K562 (cell line): ENCODE data around the gene SPIRE1. TPM values are rescaled to one million over a fixed set of nuclear protein-coding genes. Genes with fewer than 3 reads are reported as not detected.

ENCODE experiments used
- ATAC-seq: fragments of 200-7000 bp; cut with Tn5 transposase; 3 replicates; pipeline ENCODE4 v1.9.1; 2020; ENCODE audit warnings: moderate library complexity
- BruUV-seq: library from RNA; stranded (reverse); fragments of 400-500 nt; replicated peaks from 2 replicates; lab custom pipeline; 2021; lab: Mats Ljungman, UMichigan
- CTCF ChIA-PET: fragments of 300-600 bp; formaldehyde crosslinking; extraction: SDS; loops from one replicate; lab custom pipeline; 2021; ENCODE audit warnings: low intra/inter-chr PET ratio; lab: Yijun Ruan, JAX
- POLR2A ChIA-PET: fragments of 300-600, 350-650 bp; sonication (Branson Sonifier 250); formaldehyde crosslinking; extraction: SDS; loops from one replicate; lab custom pipeline; 2021; ENCODE audit warnings: antibody characterized with exemption, inconsistent platforms; lab: Yijun Ruan, JAX
- DNase-seq, 4 experiments: peaks; one replicate each; pipeline versions ENCODE4 v3.0.0 to v3.0.0-alpha.2; 2011 to 2018; ENCODE audit warnings: low spot score in 3 of 4, mixed read lengths in 3 of 4; ENCODE audit errors: extremely low read depth in 1 of 4
- FAIRE-seq: peaks from 2 replicates; lab custom pipeline; 2011; peaks lifted over from hg19 to GRCh38; lab: Jason Lieb, UNC
- H2AFZ ChIP-seq: 2 replicates; pipeline ENCODE4 v1.6.0; 2011; ENCODE audit warnings: low read depth, low read length, control low read depth, inconsistent platforms
- H3K27ac ChIP-seq: fragments of 200-600 bp; 3 replicates; pipeline ENCODE4 v1.8.0; 2011; ENCODE audit warnings: low read depth, mild to moderate bottlenecking, control low read depth, inconsistent platforms, low read length, moderate library complexity, mixed read lengths; ENCODE audit errors: extremely low read depth
- H3K27me3 ChIP-seq, 2 experiments: fragments of 300-600 bp in 1 of 2; 2 replicates in 1 of 2; 3 replicates in 1 of 2; pipeline versions ENCODE4 v1.6.0 to v1.8.0; 2011; ENCODE audit warnings: inconsistent platforms in 2 of 2, low read length in 2 of 2, mild to moderate bottlenecking in 1 of 2, mixed read lengths in 1 of 2, moderate library complexity in 1 of 2; ENCODE audit not compliant: control insufficient read depth in 2 of 2, insufficient read depth in 2 of 2
- H3K36me3 ChIP-seq: fragments of 300-600 bp; 3 replicates; pipeline ENCODE4 v1.8.0; 2011; ENCODE audit warnings: mild to moderate bottlenecking, low read length, inconsistent platforms; ENCODE audit not compliant: control insufficient read depth, insufficient read depth
- H3K4me1 ChIP-seq, 2 experiments: fragments of 200-600 bp in 1 of 2; replicated peaks in 1 of 2; 2 replicates in 1 of 2; 3 replicates in 1 of 2; pipeline versions ENCODE4 v1.5.1 to v1.8.0; 2011; ENCODE audit warnings: inconsistent platforms in 2 of 2, low read length in 2 of 2, mild to moderate bottlenecking in 1 of 2, mixed read lengths in 1 of 2, moderate library complexity in 1 of 2; ENCODE audit not compliant: control insufficient read depth in 2 of 2, insufficient read depth in 2 of 2
- H3K4me2 ChIP-seq: 2 replicates; pipeline ENCODE4 v1.6.1; 2011; ENCODE audit warnings: low read length, control low read depth, inconsistent platforms, mixed read lengths; ENCODE audit not compliant: insufficient read depth
- H3K4me3 ChIP-seq: fragments of 200-600 bp; sonication (generic), shearing (Covaris generic); 2 replicates; pipeline ENCODE4 v1.5.1; 2016; ENCODE audit warnings: control low read depth, inconsistent platforms
- H3K79me2 ChIP-seq: fragments of 200-600 bp; 3 replicates; pipeline ENCODE4 v1.8.0; 2011; ENCODE audit warnings: low read length, inconsistent platforms; ENCODE audit not compliant: control insufficient read depth, insufficient read depth
- H3K9ac ChIP-seq, 2 experiments: 2 replicates each; pipeline versions ENCODE4 v1.6.0 to v1.6.1; 2011; ENCODE audit warnings: low read depth in 2 of 2, low read length in 2 of 2, control low read depth in 1 of 2, inconsistent platforms in 1 of 2, mild to moderate bottlenecking in 1 of 2, mixed read lengths in 1 of 2; ENCODE audit not compliant: insufficient read depth in 1 of 2
- H3K9me1 ChIP-seq: one replicate; pipeline ENCODE4 v1.6.0; 2011; ENCODE audit warnings: inconsistent platforms, mild to moderate bottlenecking, low read length, moderate library complexity; ENCODE audit not compliant: control insufficient read depth, insufficient read depth
- H3K9me3 ChIP-seq: replicated peaks from 2 replicates; pipeline ENCODE4 v1.5.1; 2011; ENCODE audit warnings: low read depth, low read length, inconsistent platforms; ENCODE audit not compliant: control insufficient read depth, insufficient read depth
- H4K20me1 ChIP-seq: replicated peaks from 2 replicates; pipeline ENCODE4 v1.6.1; 2011; ENCODE audit warnings: low read length, inconsistent platforms, mixed read lengths; ENCODE audit not compliant: control insufficient read depth, insufficient read depth
- CTCFL ChIP-seq: IDR thresholded peaks from 2 replicates; pipeline ENCODE4 v1.6.1; 2011; ENCODE audit warnings: borderline replicate concordance, low read depth, mild to moderate bottlenecking, moderate library complexity, low read length; ENCODE audit not compliant: insufficient read depth, poor library complexity, severe bottlenecking
- HDAC2 ChIP-seq: fragments of 450-650 bp; IDR thresholded peaks from 2 replicates; pipeline ENCODE4 v1.6.1; 2016; ENCODE audit warnings: mild to moderate bottlenecking
- HNRNPUL1 ChIP-seq: fragments of 200-400 bp; formaldehyde crosslinking; IDR thresholded peaks from 2 replicates; pipeline ENCODE4 v1.6.1; 2017; ENCODE audit warnings: low read length
- KAT2B ChIP-seq: IDR thresholded peaks from one replicate; pipeline ENCODE4 v1.6.1; 2012; ENCODE audit warnings: low read depth, mild to moderate bottlenecking, control low read depth, inconsistent platforms, low read length, moderate library complexity
- PYGO2 ChIP-seq: fragments of 450-650 bp; IDR thresholded peaks from 2 replicates; pipeline ENCODE4 v1.6.1; 2016; ENCODE audit warnings: mild to moderate bottlenecking, missing genetic modification characterization, moderate library complexity, missing compliant biosample characterization
- SRSF7 ChIP-seq: fragments of 200-400 bp; formaldehyde crosslinking; optimal IDR thresholded peaks from 2 replicates; pipeline ENCODE3; 2017; ENCODE audit warnings: mild to moderate bottlenecking, low read depth, low read length
- TGIF2 ChIP-seq: sonication (generic); formaldehyde crosslinking; IDR thresholded peaks from 2 replicates; pipeline ENCODE4 v1.8.1; 2022; ENCODE audit warnings: mild to moderate bottlenecking, missing genetic modification reagents, moderate library complexity
- ZNF184 ChIP-seq: sonication (generic); formaldehyde crosslinking; IDR thresholded peaks from 2 replicates; pipeline ENCODE4 v1.5.0; 2020; ENCODE audit warnings: missing genetic modification reagents
- ZNF217 ChIP-seq: sonication (generic); formaldehyde crosslinking; IDR thresholded peaks from 2 replicates; pipeline ENCODE4 v1.8.0; 2022; ENCODE audit warnings: mild to moderate bottlenecking, missing genetic modification reagents
- ZNF584 ChIP-seq: fragments of 200-800 bp; sonication (Bioruptor generic); IDR thresholded peaks from 2 replicates; pipeline ENCODE4 v1.6.1; 2016; ENCODE audit warnings: low read depth, mild to moderate bottlenecking, missing genetic modification characterization, missing compliant biosample characterization
- WGBS: fragments of 100-300 bp; shearing (Covaris generic); methylation state at CpG from one replicate; pipeline ENCODE4 v1.1.6; 2016; ENCODE audit warnings: low coverage, mixed read lengths; ENCODE audit not compliant: insufficient coverage; ENCODE audit errors: missing lambda C conversion rate; 5-methylcytosine and 5-hydroxymethylcytosine counted together
- in situ Hi-C: fragments of 300-500 bp; cut with MboI; formaldehyde crosslinking; loops from 4 replicates; pipeline ENCODE4 v1.15.0; 2018; ENCODE audit warnings: inconsistent platforms, mixed read lengths
- intact Hi-C: fragments of 100-400 bp; cut with micrococcal nuclease; formaldehyde crosslinking; loops from 2 replicates; pipeline ENCODE4 v1.14.2; 2022
- polyA plus RNA-seq, 8 experiments: library from polyadenylated mRNA; depleted of rRNA in 4 of 8; stranded (reverse) in 5 of 8; unstranded in 3 of 8; fragments of >200 nt; fragmentation: Nextera tagmentation in 2 of 8; fragmentation: Illumina TruSeq in 1 of 8; extraction: Ambion mirVana in 2 of 8; extraction: Trizol in 1 of 8; gene quantifications; 2 replicates each; pipeline versions ENCODE4 v1.2.1 to v1.2.3, GENCODE V29; 2011 to 2014; ENCODE audit warnings: inconsistent platforms in 1 of 8, missing spikeins in 1 of 8
- total RNA-seq, 7 experiments: library from RNA; depleted of rRNA in 6 of 7; stranded (reverse); fragments of >200 nt in 6 of 7; fragmentation: Illumina TruSeq in 2 of 7; extraction: Trizol in 2 of 7; gene quantifications; 2 replicates each; pipeline versions ENCODE4 v1.2.1 to v1.2.3, GENCODE V29; 2011 to 2021; ENCODE audit warnings: low replicate concordance in 1 of 7

The SPIRE1 gene
- total and polyA plus RNA-seq, 9 of the 15 experiments (the other 6 are each of a cell fraction or from before 2014, with no cell fraction given), result 2.9 to 14.0 (median 10.2) TPM

DNA sequence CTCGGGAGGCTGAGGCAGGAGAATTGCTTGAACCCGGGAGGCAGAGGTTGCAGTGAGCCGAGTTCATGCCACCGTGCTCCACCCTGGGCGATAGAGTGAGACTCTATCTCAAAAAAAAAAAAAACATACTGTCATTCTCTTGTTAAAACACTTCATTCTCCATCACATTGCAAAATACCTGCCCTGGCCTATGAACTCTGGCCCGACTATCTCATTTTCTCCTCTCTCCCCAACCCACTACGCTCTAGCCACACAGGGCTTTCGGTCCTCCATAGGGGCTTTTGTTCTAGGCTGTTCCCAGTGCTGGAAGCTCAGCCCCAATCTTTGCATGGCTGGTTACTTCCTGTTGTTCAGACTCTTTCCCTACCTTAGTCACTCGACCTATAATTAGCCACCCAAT is 34.3 kb upstream of the SPIRE1 start (continued):
- no peak for TF ChIP-seq ZNF217 (CRISPR knock-in tag)

GRCh38 chr18:12689256-12689850 is 31.4 kb upstream of the SPIRE1 start:
- Histone ChIP-seq H3K36me3 (peaks cover 33% of the 10 kb centered on the region), H4K20me1 (0 out of 2 replicates have a peak, but pooled peaks cover 2% of the 10 kb centered on the region), H3K27me3 (no peaks in the 10 kb centered on the region), H3K4me1 (no peaks in the 10 kb centered on the region), H2AFZ (no peak overlapping the region), H3K9me3 (no peaks in the 10 kb centered on the region), H3K9ac (no peak overlapping the region), H3K9me1 (no peaks in the 10 kb centered on the region), H3K4me3 (no peak overlapping the region), H3K4me2 (no peak overlapping the region), H3K79me2 (no peaks in the 10 kb centered on the region), H3K27ac (no peak overlapping the region)
- in situ Hi-C loops (no loop called here), intact Hi-C loops (no loop called here)
- no peak for ATAC-seq
- no TSS peak for BruUV-seq
- ChIA-PET POLR2A (interaction anchor here (0.7 to 0.9 kb wide), 2 partner anchors 12 to 16 kb away, joined by 3 read pairs; no protein-coding TSS in a partner anchor), CTCF (no interaction called here)
- no peak for DNase-seq
- WGBS, result 71% methylated on average over 4 of the region's 4 CpGs
- no peak for FAIRE-seq
- no peak for TF ChIP-seq CTCFL
- TF ChIP-seq HDAC2, result no peak
- TF ChIP-seq PYGO2 (tag), result no peak
- no peak for TF ChIP-seq ZNF184 (CRISPR knock-in tag)
- TF ChIP-seq TGIF2, result no peak
- TF ChIP-seq HNRNPUL1, result no peak
- no peak for TF ChIP-seq ZNF584 (CRISPR knock-in tag)
- TF ChIP-seq SRSF7, result no peak
- TF ChIP-seq KAT2B, result no peak
